Liver (tissue), 9 donors: ENCODE measurements around the gene TMEM221. TPM values are rescaled to one million over a fixed set of nuclear protein-coding genes. Genes with fewer than 3 reads are reported as not detected.

ENCODE experiments used
- DNase-seq: peaks from one replicate; pipeline ENCODE4 v3.0.0-alpha.2; 2017; ENCODE audit warnings: low spot score
- H3K27ac ChIP-seq, 2 donors: one replicate each; pipeline ENCODE4 v1.7.0; 2013; ENCODE audit warnings: inconsistent platforms in 2 of 2, low read length in 2 of 2, control low read depth in 1 of 2, low read depth in 1 of 2, mild to moderate bottlenecking in 1 of 2
- H3K27me3 ChIP-seq, 4 donors: one replicate each; pipeline versions ENCODE4 v1.6.1 to v1.7.0; 2013; ENCODE audit warnings: low read length in 3 of 4, inconsistent platforms in 1 of 4, mild to moderate bottlenecking in 1 of 4, moderate library complexity in 1 of 4; ENCODE audit not compliant: control insufficient read depth in 4 of 4, insufficient read depth in 4 of 4
- H3K36me3 ChIP-seq, 4 donors: one replicate each; pipeline versions ENCODE4 v1.6.1 to v1.7.0; 2013; ENCODE audit warnings: low read length in 3 of 4, mild to moderate bottlenecking in 3 of 4, low read depth in 1 of 4, moderate library complexity in 1 of 4; ENCODE audit not compliant: control insufficient read depth in 4 of 4, insufficient read depth in 3 of 4
- H3K4me1 ChIP-seq, 4 donors: one replicate each; pipeline versions ENCODE4 v1.6.1 to v1.7.0; 2013; ENCODE audit warnings: low read length in 3 of 4, mild to moderate bottlenecking in 3 of 4, moderate library complexity in 1 of 4; ENCODE audit not compliant: control insufficient read depth in 4 of 4, insufficient read depth in 4 of 4
- H3K4me3 ChIP-seq, 3 donors: one replicate each; pipeline versions ENCODE4 v1.6.1 to v1.7.0; 2013; ENCODE audit warnings: low read length in 3 of 3, control low read depth in 1 of 3, low read depth in 1 of 3, mild to moderate bottlenecking in 1 of 3
- H3K9ac ChIP-seq, 2 donors: one replicate each; pipeline ENCODE4 v1.7.0; 2013; ENCODE audit warnings: low read length in 2 of 2, mild to moderate bottlenecking in 2 of 2, moderate library complexity in 2 of 2, control low read depth in 1 of 2, low read depth in 1 of 2
- H3K9me3 ChIP-seq, 4 donors: one replicate each; pipeline versions ENCODE4 v1.6.1 to v1.7.0; 2013; ENCODE audit warnings: low read length in 3 of 4; ENCODE audit not compliant: control insufficient read depth in 4 of 4
- EGR1 ChIP-seq, 2 donors: IDR thresholded peaks; 2 replicates each; pipeline ENCODE4 v1.6.1; 2016 to 2018; ENCODE audit warnings: antibody characterized with exemption in 2 of 2, low read depth in 2 of 2
- FOXA1 ChIP-seq: IDR thresholded peaks from 2 replicates; pipeline ENCODE4 v1.6.1; 2016; ENCODE audit warnings: antibody characterized with exemption
- FOXA2 ChIP-seq: IDR thresholded peaks from 2 replicates; pipeline ENCODE4 v1.6.1; 2016; ENCODE audit warnings: antibody characterized with exemption
- GABPA ChIP-seq, 2 donors: IDR thresholded peaks in 1 of 2; conservative IDR thresholded peaks in 1 of 2; 2 replicates each; pipeline ENCODE4 v1.6.1; 2016; ENCODE audit warnings: antibody characterized with exemption in 2 of 2, mild to moderate bottlenecking in 1 of 2, moderate library complexity in 1 of 2
- HNF4A ChIP-seq, 2 donors: conservative IDR thresholded peaks; 2 replicates each; pipeline ENCODE4 v1.6.1; 2016; ENCODE audit warnings: antibody characterized with exemption in 2 of 2, mild to moderate bottlenecking in 2 of 2
- HNF4G ChIP-seq: IDR thresholded peaks from 2 replicates; pipeline ENCODE4 v1.6.1; 2016; ENCODE audit warnings: antibody characterized with exemption
- JUND ChIP-seq, 2 donors: IDR thresholded peaks; 2 replicates each; pipeline ENCODE4 v1.6.1; 2016; ENCODE audit warnings: antibody characterized with exemption in 2 of 2
- NR2F2 ChIP-seq: IDR thresholded peaks from 2 replicates; pipeline ENCODE4 v1.6.1; 2016; ENCODE audit warnings: antibody characterized with exemption
- RAD21 ChIP-seq, 2 donors: IDR thresholded peaks; 2 replicates each; pipeline ENCODE4 v1.6.1; 2016; ENCODE audit warnings: antibody characterized with exemption in 2 of 2, mild to moderate bottlenecking in 2 of 2
- SP1 ChIP-seq: IDR thresholded peaks from 2 replicates; pipeline ENCODE4 v1.6.1; 2018; ENCODE audit warnings: antibody characterized with exemption, mild to moderate bottlenecking
- TAF1 ChIP-seq: conservative IDR thresholded peaks from 2 replicates; pipeline ENCODE4 v1.6.1; 2016; ENCODE audit warnings: antibody characterized with exemption, mild to moderate bottlenecking
- YY1 ChIP-seq: IDR thresholded peaks from 2 replicates; pipeline ENCODE4 v1.6.1; 2016; ENCODE audit warnings: antibody characterized with exemption, mild to moderate bottlenecking
- WGBS: extraction: QIAGEN DNeasy Blood & Tissue Kit; methylation state at CpG from one replicate; pipeline ENCODE4 v1.1.7; 2013; 5-methylcytosine and 5-hydroxymethylcytosine counted together
- polyA plus RNA-seq, 2 donors: library from polyadenylated mRNA; stranded (reverse) in 1 of 2; unstranded in 1 of 2; fragments of 200-250 nt in 1 of 2; fragments of >200 nt in 1 of 2; fragmentation: Nextera tagmentation in 1 of 2; extraction: Ambion mirVana in 1 of 2; gene quantifications; one replicate each; pipeline versions ENCODE4 v1.2.1 to v1.2.3, GENCODE V29; 2013 to 2015
- total RNA-seq, 2 donors: library from RNA; depleted of rRNA; stranded (reverse); fragments of >200 nt; gene quantifications; one replicate each; pipeline ENCODE4 v1.2.3, GENCODE V29; 2014
- TF ChIP-seq, protein P1 (sequence below): IDR thresholded peaks from 2 replicates; pipeline ENCODE4 v1.6.1; 2016; ENCODE audit warnings: antibody characterized with exemption
- TF ChIP-seq, protein P2 (sequence below): IDR thresholded peaks from 2 replicates; pipeline ENCODE4 v1.6.1; 2016; ENCODE audit warnings: antibody characterized with exemption
- TF ChIP-seq, protein P3 (sequence below): fragments of 150-350 bp; IDR thresholded peaks from 2 replicates; pipeline ENCODE4 v1.5.1; 2017; ENCODE audit warnings: improper control_type of control experiment, low read depth, low read length; ENCODE audit not compliant: missing input control
- TF ChIP-seq, protein P4 (sequence below): IDR thresholded peaks from 2 replicates; pipeline ENCODE4 v1.6.1; 2016; ENCODE audit warnings: antibody characterized with exemption
- donor health status: healthy.
- donor health status: healthy.
- donor health status: healthy.
- donor health status: healthy.
- donor health status: healthy.

Gene TMEM221
- total and polyA plus RNA-seq, 4 donors: 0.06 to 0.15 (median 0.11) TPM

DNA sequence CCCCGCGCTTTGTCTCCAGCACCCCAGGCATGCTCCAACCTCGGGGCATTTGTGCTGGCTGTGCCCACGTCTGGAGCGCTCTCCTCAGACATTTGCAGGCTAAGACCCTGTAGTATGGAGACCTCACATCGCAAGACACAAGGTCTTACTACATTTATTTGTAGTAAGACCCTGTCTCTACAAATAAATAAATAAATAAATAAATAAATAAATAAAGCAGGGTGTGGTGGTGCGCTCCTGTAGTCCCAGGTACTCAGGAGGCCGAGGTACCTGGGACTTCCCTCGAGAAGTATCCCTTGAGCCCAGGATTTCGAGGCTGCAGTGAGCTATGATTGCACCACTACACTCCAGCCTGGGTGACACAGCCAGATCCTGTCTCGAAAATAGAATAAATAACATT, 7.7 kb upstream of the TMEM221 start:
- 62% methylated on average over 11 of the region's 11 CpGs for WGBS
- Histone ChIP-seq H3K9ac (no peak overlapping the region), H3K27ac (no peak overlapping the region), H3K4me1 (peaks cover 0 to 5% (median 0%) of the 10 kb centered on the region in 4 donors), H3K9me3 (no peaks in the 10 kb centered on the region), H3K27me3 (peaks cover 0 to 4% (median 3%) of the 10 kb centered on the region in 4 donors), H3K4me3 (no peak overlapping the region), H3K36me3 (no peaks in the 10 kb centered on the region)
- no peak for DNase-seq
- TF ChIP-seq, protein P1, sequence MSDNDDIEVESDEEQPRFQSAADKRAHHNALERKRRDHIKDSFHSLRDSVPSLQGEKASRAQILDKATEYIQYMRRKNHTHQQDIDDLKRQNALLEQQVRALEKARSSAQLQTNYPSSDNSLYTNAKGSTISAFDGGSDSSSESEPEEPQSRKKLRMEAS: no peak
- TF ChIP-seq EGR1 (IDR thresholded peaks at IDR 0.05; ENCODE audit: low read depth in 2 of 2): no peak

DNA sequence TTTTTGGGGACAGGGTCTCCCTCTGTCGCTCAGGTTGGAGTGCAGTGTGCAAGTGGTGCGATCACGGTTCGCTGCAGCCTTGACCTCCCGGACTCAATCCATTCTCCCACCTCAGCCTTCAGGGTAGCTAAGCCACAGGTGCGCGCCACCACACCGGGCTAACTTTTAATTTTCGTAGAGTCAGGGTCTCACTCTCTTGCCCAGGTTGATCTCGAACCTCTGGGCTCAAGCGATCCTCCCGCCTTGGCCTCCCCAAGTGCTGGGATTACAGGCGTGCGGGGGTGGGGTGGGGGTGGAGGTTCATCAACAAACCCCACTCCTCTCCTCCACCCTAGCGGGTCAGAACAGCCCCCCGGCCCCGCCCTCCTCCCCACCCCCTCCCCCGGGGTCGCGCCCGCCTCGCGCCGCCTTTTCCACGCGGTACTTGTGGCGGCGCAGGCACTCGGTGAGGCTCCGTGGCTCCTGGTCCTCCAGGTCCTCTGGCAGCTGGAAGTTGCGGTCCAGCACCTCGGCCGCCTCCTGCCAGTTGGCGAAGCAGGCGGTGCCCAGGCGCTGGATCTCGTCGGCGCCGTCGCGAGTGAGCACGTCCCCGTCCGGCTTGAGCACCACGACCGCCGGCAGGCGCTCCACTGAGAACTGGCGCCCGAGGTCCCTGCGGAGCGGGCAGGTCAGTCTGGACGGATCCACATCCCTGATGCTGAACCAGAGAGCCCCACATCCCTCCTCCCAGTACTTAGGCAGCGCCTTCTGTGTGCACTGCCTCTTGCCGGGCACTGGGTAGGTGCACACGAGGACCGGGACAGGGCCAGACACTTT, 7.0 kb upstream of the TMEM221 start:
- H3K4me3 ChIP-seq: no peak overlapping the region
- TF ChIP-seq HNF4A (conservative IDR thresholded peaks at IDR 0.05) (no peak), RAD21 (IDR thresholded peaks at IDR 0.05) (no peak), JUND (IDR thresholded peaks at IDR 0.05) (no peak), FOXA2 (no peak), YY1 (no peak), NR2F2 (no peak), EGR1 (IDR thresholded peaks at IDR 0.05; ENCODE audit: low read depth in 2 of 2) (no peak), HNF4G (no peak), GABPA (IDR thresholded peaks at IDR 0.05 in 1 of 2, conservative IDR thresholded peaks at IDR 0.05 in 1 of 2) (no peak), FOXA1 (no peak), SP1 (no peak), TAF1 (no peak)
- TF ChIP-seq, protein P2, sequence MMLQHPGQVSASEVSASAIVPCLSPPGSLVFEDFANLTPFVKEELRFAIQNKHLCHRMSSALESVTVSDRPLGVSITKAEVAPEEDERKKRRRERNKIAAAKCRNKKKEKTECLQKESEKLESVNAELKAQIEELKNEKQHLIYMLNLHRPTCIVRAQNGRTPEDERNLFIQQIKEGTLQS: no peak
- TF ChIP-seq, protein P1: no peak
- TF ChIP-seq, protein P3, sequence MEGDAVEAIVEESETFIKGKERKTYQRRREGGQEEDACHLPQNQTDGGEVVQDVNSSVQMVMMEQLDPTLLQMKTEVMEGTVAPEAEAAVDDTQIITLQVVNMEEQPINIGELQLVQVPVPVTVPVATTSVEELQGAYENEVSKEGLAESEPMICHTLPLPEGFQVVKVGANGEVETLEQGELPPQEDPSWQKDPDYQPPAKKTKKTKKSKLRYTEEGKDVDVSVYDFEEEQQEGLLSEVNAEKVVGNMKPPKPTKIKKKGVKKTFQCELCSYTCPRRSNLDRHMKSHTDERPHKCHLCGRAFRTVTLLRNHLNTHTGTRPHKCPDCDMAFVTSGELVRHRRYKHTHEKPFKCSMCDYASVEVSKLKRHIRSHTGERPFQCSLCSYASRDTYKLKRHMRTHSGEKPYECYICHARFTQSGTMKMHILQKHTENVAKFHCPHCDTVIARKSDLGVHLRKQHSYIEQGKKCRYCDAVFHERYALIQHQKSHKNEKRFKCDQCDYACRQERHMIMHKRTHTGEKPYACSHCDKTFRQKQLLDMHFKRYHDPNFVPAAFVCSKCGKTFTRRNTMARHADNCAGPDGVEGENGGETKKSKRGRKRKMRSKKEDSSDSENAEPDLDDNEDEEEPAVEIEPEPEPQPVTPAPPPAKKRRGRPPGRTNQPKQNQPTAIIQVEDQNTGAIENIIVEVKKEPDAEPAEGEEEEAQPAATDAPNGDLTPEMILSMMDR: no peak
- TF ChIP-seq, protein P4, sequence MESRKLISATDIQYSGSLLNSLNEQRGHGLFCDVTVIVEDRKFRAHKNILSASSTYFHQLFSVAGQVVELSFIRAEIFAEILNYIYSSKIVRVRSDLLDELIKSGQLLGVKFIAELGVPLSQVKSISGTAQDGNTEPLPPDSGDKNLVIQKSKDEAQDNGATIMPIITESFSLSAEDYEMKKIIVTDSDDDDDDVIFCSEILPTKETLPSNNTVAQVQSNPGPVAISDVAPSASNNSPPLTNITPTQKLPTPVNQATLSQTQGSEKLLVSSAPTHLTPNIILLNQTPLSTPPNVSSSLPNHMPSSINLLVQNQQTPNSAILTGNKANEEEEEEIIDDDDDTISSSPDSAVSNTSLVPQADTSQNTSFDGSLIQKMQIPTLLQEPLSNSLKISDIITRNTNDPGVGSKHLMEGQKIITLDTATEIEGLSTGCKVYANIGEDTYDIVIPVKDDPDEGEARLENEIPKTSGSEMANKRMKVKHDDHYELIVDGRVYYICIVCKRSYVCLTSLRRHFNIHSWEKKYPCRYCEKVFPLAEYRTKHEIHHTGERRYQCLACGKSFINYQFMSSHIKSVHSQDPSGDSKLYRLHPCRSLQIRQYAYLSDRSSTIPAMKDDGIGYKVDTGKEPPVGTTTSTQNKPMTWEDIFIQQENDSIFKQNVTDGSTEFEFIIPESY: no peak
- no peaks in the 10 kb centered on the region for H3K9me3 ChIP-seq
- no peaks in the 10 kb centered on the region for H3K36me3 ChIP-seq
- H3K9ac ChIP-seq: no peak overlapping the region
- DNase-seq: no peak
- whole genome bisulfite sequencing: 20% methylated on average over 58 of the region's 58 CpGs
- H3K27me3 ChIP-seq: peaks cover 0 to 4% (median 2%) of the 10 kb centered on the region in 4 donors
- no peak overlapping the region for H3K27ac ChIP-seq
- peaks cover 0 to 5% (median 0%) of the 10 kb centered on the region in 4 donors for H3K4me1 ChIP-seq
